ENCODE data around the gene TDP1. TPM values are rescaled to one million over a fixed set of nuclear protein-coding genes. Genes with fewer than 3 reads are reported as not detected.

TDP1 gene
- total and polyA plus RNA-seq, 2 of the 13 experiments (the other 11 are each of a cell fraction or from before 2014, with no cell fraction given): 16.4 to 31.2 TPM

- peaks cover 4 to 17% of the 10 kb centered on the region in 2 experiments for H3K36me3 ChIP-seq (replicated peaks in 1 of 2; ENCODE audit: control insufficient read depth in 1 of 2, insufficient read depth in 2 of 2, low read length in 2 of 2)
- WGBS (ENCODE audit: low lambda C conversion rate): 98% methylated on average over 11 of the region's 11 CpGs
- no TSS peak for BruUV-seq (replicated peaks)
Observed at GRCh38 chr14:90039253-90040010, 83.7 kb downstream of the TDP1 start.

More at GRCh38 chr14:90039253-90040010, 83.7 kb downstream of the TDP1 start:
- no peak overlapping the region for H2AFZ ChIP-seq (ENCODE audit: low read length)
- CTCF ChIA-PET (ENCODE audit: low intra/inter-chr PET ratio, low total read pairs): no interaction called here
- no peak for TF ChIP-seq THYN1 (CRISPR knock-in tag; IDR thresholded peaks at IDR 0.05; ENCODE audit: borderline replicate concordance, low read depth)
- no peak for TF ChIP-seq RELA (CRISPR knock-in tag; IDR thresholded peaks at IDR 0.05)
- no peak for TF ChIP-seq STAG1 (CRISPR knock-in tag; IDR thresholded peaks at IDR 0.05)
- no peak for TF ChIP-seq GZF1 (CRISPR knock-in tag; IDR thresholded peaks at IDR 0.05)
- TF ChIP-seq PAXIP1 (CRISPR knock-in tag; conservative IDR thresholded peaks at IDR 0.05): no peak
- TF ChIP-seq ZNF318 (CRISPR knock-in tag; IDR thresholded peaks at IDR 0.05): no peak
- TF ChIP-seq CHD2 (IDR thresholded peaks at IDR 0.05; ENCODE audit: low read depth, low read length): no peak
- no peak for TF ChIP-seq EZH2 (conservative IDR thresholded peaks at IDR 0.05; ENCODE audit: low read depth, low read length)
- TF ChIP-seq SALL1 (CRISPR knock-in tag; IDR thresholded peaks at IDR 0.05): no peak
- no peak for TF ChIP-seq SAFB2 (CRISPR knock-in tag; IDR thresholded peaks at IDR 0.05; ENCODE audit: borderline replicate concordance, low read depth)
- TF ChIP-seq GABPB1 (CRISPR knock-in tag; IDR thresholded peaks at IDR 0.05): no peak
- no peak for TF ChIP-seq NFRKB (IDR thresholded peaks at IDR 0.05)
- TF ChIP-seq MTF1 (CRISPR knock-in tag; IDR thresholded peaks at IDR 0.05): no peak
- TF ChIP-seq HOXA7 (CRISPR knock-in tag; IDR thresholded peaks at IDR 0.05): no peak
- H3K9me3 ChIP-seq (ENCODE audit: low read length): no peaks in the 10 kb centered on the region
- H3K4me2 ChIP-seq (ENCODE audit: low read depth, low read length): no peak overlapping the region
- in situ Hi-C loops (cut with HindIII; ENCODE audit: extremely low pct_ligation_motif_present, low pct_unique_long_range_greater_than_20kb) (no loop called here), intact Hi-C loops (cut with micrococcal nuclease; ENCODE audit: unreplicated experiment) (no loop called here)
- H3K27me3 ChIP-seq (ENCODE audit: control insufficient read depth in 1 of 2, insufficient read depth in 2 of 2, low read length in 2 of 2): no peaks in the 10 kb centered on the region
- no peaks in the 10 kb centered on the region for H4K20me1 ChIP-seq (ENCODE audit: insufficient read depth, low read length)
- no peak for ATAC-seq
- H3K9ac ChIP-seq (ENCODE audit: insufficient read depth, low read depth, low read length): no peak overlapping the region
- no peaks in the 10 kb centered on the region for H3K4me1 ChIP-seq (ENCODE audit: insufficient read depth, low read length)
- DNase-seq (ENCODE audit: low spot score): no peak
- H3K79me2 ChIP-seq (ENCODE audit: insufficient read depth, low read length): no peaks in the 10 kb centered on the region
- H3K4me3 ChIP-seq (replicated peaks in 1 of 3; ENCODE audit: insufficient read depth in 1 of 3, low read depth in 2 of 3, low read length in 3 of 3): no peak overlapping the region
- no peak for FAIRE-seq
- no peak overlapping the region for H3K27ac ChIP-seq (ENCODE audit: extremely low read length, insufficient read depth, low read length)
- POLR2A ChIA-PET: no interaction called here

Data from HepG2 (cell line).